Omental fat pad (tissue), 4 donors: Measurements from ENCODE around the gene AKR1D1. TPM values are rescaled to one million over a fixed set of nuclear protein-coding genes. Genes with fewer than 3 reads are reported as not detected.

Experiments
- ATAC-seq: fragments of 150-250 bp; one replicate; pipeline ENCODE4 v1.9.1; 2016; ENCODE audit warnings: mild to moderate bottlenecking, moderate library complexity; ENCODE audit not compliant: low FRiP score
- DNase-seq: peaks from one replicate; pipeline ENCODE4 v3.0.0-alpha.2; 2019; ENCODE audit warnings: low spot score
- CTCF ChIP-seq, 3 donors: fragments of 450-650 bp; IDR thresholded peaks; one replicate each; pipeline ENCODE4 v1.5.1; 2016 to 2017; ENCODE audit warnings: antibody characterized with exemption in 3 of 3, mild to moderate bottlenecking in 3 of 3, moderate library complexity in 2 of 3
- total RNA-seq, 4 donors: library from RNA; depleted of rRNA; stranded (reverse); fragments of >200 nt; gene quantifications; one replicate each; pipeline ENCODE4 v1.1.0, GENCODE V29; 2016

Gene AKR1D1
- total RNA-seq = not detected

- no peak for ATAC-seq
- no peak for DNase-seq
- TF ChIP-seq CTCF (IDR thresholded peaks at IDR 0.05) = no peak
These were observed at the start of gene AKR1D1 for GRCh38 chr7:138076196-138076595. Gene AKR1D1, plus strand, starts transcription at chr7:138076459. Its CDS starts 60 bp downstream, at chr7:138076519.

GRCh38 chr7:138027100-138027499 is 49.2 kb upstream of the AKR1D1 start:
- DNase-seq = no peak
- no peak for ATAC-seq
- no peak for TF ChIP-seq CTCF (IDR thresholded peaks at IDR 0.05)

GRCh38 chr7:138029126-138029525 is 47.1 kb upstream of the AKR1D1 start:
- ATAC-seq = no peak
- no peak for TF ChIP-seq CTCF (IDR thresholded peaks at IDR 0.05)
- DNase-seq = no peak

GRCh38 chr7:138029941-138030340 is 46.3 kb upstream of the AKR1D1 start:
- ATAC-seq (no peak), DNase-seq (no peak)
- TF ChIP-seq CTCF (IDR thresholded peaks at IDR 0.05) = no peak

GRCh38 chr7:138030679-138031351 is 45.4 kb upstream of the AKR1D1 start:
- no peak for DNase-seq
- no peak for TF ChIP-seq CTCF (IDR thresholded peaks at IDR 0.05)
- ATAC-seq = no peak

GRCh38 chr7:138032186-138032585 is 44.1 kb upstream of the AKR1D1 start:
- TF ChIP-seq CTCF (IDR thresholded peaks at IDR 0.05) = no peak
- ATAC-seq (no peak), DNase-seq (no peak)

- no peak for ATAC-seq
- TF ChIP-seq CTCF (IDR thresholded peaks at IDR 0.05) = no peak
These were observed 43.5 kb upstream of the AKR1D1 start for GRCh38 chr7:138032770-138033169.

More at GRCh38 chr7:138032770-138033169, 43.5 kb upstream of the AKR1D1 start:
- DNase-seq = no peak
